GM12892 (cell line): ENCODE data around the gene CAPZA2.
A peak's percentile ranks its signal among the peaks of the same experiment; 100 is the strongest.
"Not testable (repeated sequence)": the region's sequence is repeated elsewhere in the genome, so short reads cannot be mapped to it uniquely, and the experiment has no call there.

Experiments
- DNase-seq: peaks from one replicate; pipeline ENCODE4 v3.0.0; 2011; ENCODE audit not compliant: insufficient read length
- FAIRE-seq: peaks from 2 replicates; lab custom pipeline; 2011; peaks lifted over from hg19 to GRCh38; lab: Jason Lieb, UNC
- POLR2A ChIP-seq: IDR thresholded peaks from 2 replicates; pipeline ENCODE4 v1.6.1; 2011; ENCODE audit warnings: low read depth, low read length, control low read depth
- POLR2AphosphoS5 ChIP-seq: IDR thresholded peaks from 2 replicates; pipeline ENCODE4 v1.6.1; 2011; ENCODE audit warnings: low read depth, low read length, control low read depth
- TAF1 ChIP-seq: IDR thresholded peaks from 2 replicates; pipeline ENCODE4 v1.6.1; 2011; ENCODE audit warnings: low read depth, mild to moderate bottlenecking, control low read depth, low read length, borderline replicate concordance

CAPZA2 gene

DNA sequence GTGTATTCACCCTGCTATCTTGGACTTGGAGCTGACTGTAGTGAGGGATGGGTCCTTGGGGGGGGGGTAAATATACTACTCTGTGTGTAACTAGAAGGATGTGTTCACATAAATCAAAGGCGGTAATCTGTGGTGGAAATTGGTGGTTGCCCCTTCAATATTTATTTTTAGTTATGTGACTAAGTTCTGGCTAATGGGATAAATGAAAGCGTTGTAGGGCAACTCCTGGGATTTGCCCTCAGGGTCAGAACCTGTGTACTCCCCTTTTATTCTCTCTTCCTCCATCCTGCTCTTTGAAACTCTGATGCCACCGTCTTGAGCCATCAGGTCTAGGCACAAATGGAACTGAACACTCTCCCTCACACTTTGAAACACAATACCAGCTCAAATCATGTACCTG is 66.6 kb downstream of the CAPZA2 start:
- TF ChIP-seq TAF1 (no peak), POLR2A (no peak), POLR2AphosphoS5 (no peak)
- DNase-seq (no peak), FAIRE-seq (no peak)

DNA sequence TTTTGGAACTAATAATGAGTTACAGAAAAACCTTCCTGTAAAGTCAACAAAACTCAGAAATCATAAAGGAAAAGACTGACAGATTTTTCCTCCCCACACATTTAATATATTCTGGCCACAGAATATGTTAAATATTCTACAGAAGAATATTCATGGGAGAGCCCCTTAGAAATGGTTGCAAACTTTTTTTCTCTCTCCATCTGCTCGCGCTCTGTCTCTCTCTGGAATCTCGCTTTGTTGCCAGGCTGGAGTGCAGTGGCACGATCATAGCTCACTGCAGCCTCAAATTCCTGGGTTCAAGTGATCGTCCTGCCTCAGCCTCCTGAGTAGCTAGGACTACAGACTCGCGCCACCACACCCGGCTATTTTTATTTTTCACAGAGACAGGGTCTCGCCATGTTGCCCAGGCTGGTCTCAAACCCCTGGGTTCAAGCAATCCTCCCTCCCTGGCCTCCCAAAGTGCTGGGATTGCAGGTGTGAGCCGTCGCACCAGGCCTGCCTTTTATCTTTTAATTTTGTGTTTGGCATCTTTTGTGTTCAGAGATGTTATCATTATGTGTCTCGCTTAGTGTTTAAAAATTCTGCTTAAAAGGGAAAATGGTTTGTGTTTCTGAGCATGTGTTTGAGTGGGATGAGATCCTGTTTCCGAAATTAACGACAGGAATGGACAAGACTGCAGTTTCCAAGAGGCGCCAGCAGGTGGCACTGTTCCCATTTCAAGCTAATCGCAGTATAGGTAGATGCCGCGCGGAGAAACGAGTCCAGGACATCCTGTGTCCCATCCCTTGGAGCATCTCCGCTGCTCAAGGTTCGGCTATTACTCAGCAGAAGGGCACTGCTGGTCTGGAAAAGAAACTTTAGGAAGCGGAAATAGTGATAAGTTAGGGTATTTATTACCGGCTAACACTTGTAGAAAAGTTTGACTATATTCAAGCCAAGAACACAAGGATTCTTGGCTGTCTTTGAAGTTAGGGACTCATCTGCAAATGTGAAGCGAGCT is 67.8 kb downstream of the CAPZA2 start:
- FAIRE-seq, result peak; percentile 90

DNA sequence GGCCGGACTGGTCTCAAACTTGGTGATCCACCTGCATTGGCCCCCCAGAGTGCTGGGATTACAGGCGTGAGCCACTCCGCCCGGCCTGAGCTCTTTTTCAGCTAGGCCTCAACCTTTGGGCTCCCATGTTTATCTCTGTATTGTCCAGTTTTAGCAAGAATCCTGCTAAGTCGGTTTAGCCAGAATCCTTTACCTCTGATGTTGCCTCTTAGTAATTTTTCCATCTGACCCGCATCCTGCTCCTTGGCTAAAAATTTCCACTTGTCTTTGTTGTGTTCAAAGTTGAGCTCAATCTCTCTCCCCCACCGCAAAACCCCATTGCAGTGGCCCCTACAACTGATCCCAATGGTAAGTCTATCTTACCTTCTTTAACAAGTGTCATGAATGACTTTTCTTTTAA is 70.2 kb downstream of the CAPZA2 start:
- no peak for TF ChIP-seq TAF1
- TF ChIP-seq POLR2A, result no peak
- TF ChIP-seq POLR2AphosphoS5, result no peak
- FAIRE-seq, result no peak
- DNase-seq, result no peak

More for the DNA sequence above, 67.8 kb downstream of the CAPZA2 start:
- peak; percentile 40 for DNase-seq
- TF ChIP-seq POLR2A (no peak), POLR2AphosphoS5 (no peak)

DNA sequence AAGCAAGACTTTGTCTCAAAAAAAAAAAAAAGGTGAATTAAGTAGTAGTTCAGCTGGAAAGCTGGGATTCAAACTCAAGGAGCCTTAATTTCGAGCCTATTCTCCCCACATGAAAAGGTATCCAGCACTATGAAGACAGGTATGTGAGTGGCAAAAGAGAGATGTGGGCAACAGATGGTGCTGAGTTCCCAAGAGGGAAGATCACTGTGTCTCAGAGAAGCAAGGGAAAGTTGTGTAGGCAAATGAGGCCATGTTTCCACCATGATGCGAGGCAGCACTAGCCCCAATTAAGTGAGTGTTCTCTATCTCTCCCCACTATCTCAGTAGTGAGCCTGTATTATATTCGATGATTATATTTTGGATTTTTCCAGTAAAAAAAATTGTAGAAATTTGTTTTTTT is 71.1 kb downstream of the CAPZA2 start:
- FAIRE-seq (no peak), DNase-seq (no peak)
- no peak for TF ChIP-seq POLR2AphosphoS5
- no peak for TF ChIP-seq POLR2A
- no peak for TF ChIP-seq TAF1

DNA sequence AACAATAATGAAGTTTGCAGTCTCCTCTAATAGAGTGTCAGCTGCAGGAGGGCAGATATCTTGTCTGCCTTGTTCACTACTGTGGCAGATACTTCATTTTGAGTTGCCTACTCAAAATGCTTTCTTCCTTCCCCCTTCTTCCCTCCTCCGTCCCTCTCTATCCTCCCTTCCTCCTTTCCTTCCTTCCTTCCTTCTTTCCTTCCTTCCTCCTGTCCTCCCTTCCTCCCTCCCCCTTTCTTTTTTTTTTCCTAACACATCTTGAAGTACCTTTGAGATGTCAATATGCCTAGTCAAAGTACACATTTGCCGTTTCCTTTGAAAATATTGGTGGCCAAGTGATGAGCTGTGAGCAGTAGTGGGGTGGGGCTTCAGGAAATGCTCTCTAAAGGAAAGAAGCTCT is 72.2 kb downstream of the CAPZA2 start:
- no peak for FAIRE-seq
- DNase-seq, result no peak
- TF ChIP-seq TAF1 (no peak), POLR2A (no peak), POLR2AphosphoS5 (no peak)

DNA sequence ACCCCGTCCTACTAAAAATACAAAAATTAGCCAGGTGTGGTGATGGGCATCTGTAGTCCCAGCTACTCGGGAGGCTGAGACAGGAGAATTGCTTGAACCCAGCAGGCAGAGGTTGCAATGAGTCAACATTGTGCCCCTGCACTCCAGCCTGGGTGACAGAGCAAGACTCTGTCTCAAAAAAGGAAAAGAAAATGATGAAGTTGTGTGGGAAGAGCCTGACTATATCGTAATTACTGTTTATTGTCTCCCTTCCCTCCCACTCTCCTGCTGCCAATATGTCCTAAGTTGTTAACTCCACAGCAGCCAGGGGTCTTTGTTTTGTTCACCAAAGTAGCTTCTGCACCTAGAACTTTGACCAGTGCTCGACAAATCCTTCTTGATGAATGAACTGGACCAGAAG is 74.5 kb downstream of the CAPZA2 start:
- DNase-seq, FAIRE-seq: not testable (repeated sequence)

DNA sequence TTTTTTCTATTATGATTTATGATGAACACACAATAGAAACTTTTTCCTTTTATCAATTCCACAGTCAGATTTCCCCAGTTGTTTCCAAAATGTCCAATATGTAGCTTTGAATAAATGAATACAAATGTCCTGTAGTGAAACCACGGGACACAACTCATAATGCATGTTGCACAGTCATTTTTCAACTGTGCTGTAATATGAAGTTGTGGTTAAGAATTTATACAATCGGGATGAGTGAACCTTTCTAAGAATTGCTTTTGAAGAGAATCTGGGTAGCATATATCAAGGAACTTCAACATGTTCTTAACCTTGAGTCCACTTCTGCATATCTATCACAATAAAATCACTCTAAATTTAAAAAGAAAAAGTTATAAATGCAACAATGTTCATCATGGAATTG is 76.3 kb downstream of the CAPZA2 start:
- no peak for TF ChIP-seq TAF1

DNA sequence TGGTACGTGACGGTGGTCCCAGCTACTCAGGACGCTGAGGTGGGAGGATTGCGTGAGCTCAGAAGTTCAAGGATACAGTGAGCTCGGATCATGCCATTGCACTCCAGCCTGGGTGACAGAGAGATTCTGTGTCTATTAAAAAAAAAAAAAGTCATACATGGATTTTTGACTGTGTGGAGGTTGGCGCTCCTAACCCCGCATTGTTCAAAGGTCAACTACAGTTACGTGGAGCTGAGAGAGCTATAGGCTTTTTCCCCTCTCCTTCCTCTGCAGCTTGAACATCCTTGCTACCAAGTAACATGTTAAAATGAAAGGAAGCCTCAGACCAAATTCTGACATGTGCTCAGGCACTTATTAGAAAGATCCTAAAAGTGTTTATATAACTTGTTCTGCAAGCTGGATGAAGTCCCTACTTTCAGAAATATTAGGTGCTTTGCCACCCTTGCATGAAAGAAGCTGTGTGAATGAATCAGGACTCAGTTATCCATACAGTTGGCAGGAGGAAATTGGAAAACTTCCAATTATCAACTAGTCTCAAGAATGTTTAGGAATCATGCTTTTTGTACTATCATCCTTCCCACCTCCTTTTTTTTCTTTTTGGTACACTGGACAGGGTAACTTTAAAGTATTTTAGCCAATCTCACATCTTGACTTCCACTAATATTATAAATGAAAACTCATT is 78.4 kb downstream of the CAPZA2 start:
- FAIRE-seq, result no peak
- TF ChIP-seq TAF1 (no peak), POLR2A (no peak), POLR2AphosphoS5 (no peak)
- DNase-seq, result no peak

More for the DNA sequence above, 76.3 kb downstream of the CAPZA2 start:
- FAIRE-seq (no peak), DNase-seq (no peak)

DNA sequence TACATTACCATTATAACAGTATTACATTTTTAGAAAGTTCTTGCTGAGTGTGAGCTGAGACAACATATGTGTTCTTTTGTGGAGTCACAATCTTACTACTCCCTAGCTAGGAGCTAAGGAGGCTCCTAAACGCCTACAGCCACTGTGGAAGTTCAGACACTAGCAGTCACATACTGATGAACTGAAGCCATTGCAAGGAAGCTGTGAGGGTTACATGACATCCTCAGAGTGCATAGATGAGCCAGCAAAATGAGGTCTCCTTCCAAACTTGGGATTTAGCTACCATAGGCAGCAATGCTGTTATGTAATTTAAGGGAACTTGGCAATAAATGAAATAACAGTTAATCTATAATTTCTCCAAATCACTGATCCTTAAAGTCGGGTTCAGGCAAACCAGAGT is 80.1 kb downstream of the CAPZA2 start:
- FAIRE-seq (peak; percentile 71), DNase-seq (no peak)
- no peak for TF ChIP-seq POLR2A
- TF ChIP-seq TAF1, result no peak
- TF ChIP-seq POLR2AphosphoS5, result no peak

DNA sequence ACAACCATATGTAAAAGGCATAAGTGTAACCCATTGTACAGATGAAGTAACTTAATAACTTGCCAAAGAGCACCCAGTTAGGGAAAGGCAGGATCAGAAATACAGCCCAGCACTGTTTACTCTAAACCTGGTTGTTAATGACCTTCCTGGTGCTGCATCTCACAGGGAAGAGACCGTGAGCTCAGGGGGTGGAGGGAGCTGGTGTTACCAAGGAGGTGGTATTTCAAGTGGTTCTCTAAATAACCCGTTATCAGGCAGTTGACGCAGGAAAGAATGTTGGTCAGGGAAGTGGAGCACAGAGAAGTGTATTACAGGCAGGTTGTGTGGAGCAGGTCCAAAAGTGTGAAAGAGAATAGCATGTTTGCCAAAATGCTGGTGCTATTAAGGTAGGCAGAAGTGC is 86.5 kb downstream of the CAPZA2 start:
- TF ChIP-seq POLR2A (no peak), TAF1 (no peak), POLR2AphosphoS5 (no peak)
- no peak for FAIRE-seq
- no peak for DNase-seq

DNA sequence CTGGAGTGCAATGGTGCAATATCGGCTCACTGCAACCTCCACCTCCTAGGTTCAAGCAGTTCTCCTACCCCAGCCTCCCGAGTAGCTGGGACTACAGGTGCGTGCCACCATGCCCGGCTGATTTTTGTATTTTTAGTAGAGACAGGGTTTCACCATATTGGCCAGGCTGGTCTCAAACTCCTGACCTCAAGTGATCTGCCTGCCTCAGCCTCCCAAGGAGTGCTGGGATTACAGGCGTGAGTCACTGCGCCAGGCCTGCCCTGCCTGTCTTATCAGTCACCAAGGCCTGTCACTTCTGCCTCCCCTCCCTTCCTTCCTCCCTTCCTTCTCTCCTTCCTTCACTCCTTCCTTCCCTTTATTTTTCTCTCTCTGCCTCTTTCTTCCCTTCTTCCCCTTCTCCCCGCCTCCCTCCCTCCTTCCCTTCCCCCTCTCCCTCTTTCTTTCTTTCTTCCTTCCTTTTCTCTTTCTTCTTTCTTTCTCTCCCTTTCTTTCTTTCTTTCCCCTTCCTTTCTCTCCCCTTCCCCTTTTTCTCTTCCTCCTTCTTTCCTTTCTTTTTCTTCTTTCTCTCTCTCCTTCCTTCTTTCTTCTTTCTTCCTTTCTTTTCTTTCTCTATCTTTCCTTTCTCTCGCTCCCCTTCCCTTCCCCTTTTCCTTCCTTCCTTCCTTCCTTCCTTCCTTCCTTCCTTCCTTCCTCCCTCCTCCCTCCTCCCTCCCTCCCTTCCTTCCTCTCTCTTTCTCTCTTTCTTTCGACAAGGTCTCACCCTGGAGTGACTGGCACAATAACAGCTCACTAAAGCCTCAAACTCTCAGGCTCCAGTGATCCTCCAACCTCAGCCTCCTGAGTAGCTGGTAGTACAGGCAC is 87.8 kb downstream of the CAPZA2 start:
- TF ChIP-seq POLR2A (no peak), POLR2AphosphoS5 (no peak), TAF1 (no peak)
- DNase-seq (no peak), FAIRE-seq (no peak)
